GM12801 (cell line): ENCODE measurements around the gene RNF223.

ENCODE experiments used
- TF ChIP-seq, protein P1 (sequence below): IDR thresholded peaks from one replicate; pipeline ENCODE4 v1.5.1; 2011; ENCODE audit warnings: control low read depth; ENCODE audit not compliant: insufficient read length; ENCODE audit errors: extremely low read depth

The RNF223 gene

GRCh38 chr1:1119272-1119890 is 45.3 kb upstream of the RNF223 start:
- TF ChIP-seq, protein P1, sequence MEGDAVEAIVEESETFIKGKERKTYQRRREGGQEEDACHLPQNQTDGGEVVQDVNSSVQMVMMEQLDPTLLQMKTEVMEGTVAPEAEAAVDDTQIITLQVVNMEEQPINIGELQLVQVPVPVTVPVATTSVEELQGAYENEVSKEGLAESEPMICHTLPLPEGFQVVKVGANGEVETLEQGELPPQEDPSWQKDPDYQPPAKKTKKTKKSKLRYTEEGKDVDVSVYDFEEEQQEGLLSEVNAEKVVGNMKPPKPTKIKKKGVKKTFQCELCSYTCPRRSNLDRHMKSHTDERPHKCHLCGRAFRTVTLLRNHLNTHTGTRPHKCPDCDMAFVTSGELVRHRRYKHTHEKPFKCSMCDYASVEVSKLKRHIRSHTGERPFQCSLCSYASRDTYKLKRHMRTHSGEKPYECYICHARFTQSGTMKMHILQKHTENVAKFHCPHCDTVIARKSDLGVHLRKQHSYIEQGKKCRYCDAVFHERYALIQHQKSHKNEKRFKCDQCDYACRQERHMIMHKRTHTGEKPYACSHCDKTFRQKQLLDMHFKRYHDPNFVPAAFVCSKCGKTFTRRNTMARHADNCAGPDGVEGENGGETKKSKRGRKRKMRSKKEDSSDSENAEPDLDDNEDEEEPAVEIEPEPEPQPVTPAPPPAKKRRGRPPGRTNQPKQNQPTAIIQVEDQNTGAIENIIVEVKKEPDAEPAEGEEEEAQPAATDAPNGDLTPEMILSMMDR: no peak

GRCh38 chr1:1118876-1119220 is 44.7 kb upstream of the RNF223 start:
- TF ChIP-seq, protein P1: no peak

- TF ChIP-seq, protein P1: no peak
Observed at GRCh38 chr1:1118011-1118875, 44.1 kb upstream of the RNF223 start.

GRCh38 chr1:1117469-1117831 is 43.3 kb upstream of the RNF223 start:
- TF ChIP-seq, protein P1: no peak

DNA sequence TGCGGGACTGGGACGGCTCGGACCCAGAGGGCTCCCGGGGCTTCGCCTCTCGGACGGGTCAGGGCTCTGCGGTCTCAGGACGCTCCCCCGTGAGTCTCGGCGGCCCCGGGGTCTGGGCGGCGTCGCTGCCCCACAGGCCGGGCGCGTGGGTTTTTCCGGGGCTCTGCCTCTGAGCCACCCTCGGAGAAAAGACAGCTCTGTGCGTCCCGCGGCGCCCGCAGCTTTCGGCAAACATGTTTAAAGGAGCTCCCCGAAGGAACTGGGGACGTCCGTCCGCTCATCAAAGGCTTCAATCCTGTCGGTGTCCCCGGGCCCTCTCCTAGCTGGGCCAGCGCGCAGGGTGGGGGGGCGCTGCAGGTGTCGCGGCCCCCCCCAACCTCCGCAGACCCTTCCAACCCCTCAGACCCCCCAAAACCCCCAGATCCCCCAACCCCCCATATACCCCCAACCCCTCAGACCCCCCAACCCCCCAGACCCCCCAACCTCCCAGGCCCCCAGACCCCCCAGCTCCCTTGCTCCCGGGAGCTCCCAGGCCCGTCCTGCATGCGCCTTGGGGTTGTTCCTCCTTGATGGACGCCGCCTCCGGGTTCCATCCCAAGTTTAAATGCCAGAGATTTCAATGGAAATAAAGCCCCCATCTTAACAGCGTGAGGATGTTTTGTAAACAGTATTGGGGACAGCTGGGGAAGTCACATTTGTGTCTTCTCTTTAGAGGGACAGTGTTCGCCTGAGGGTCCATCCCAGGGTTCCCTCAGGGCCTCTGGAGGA is 42.8 kb upstream of the RNF223 start:
- TF ChIP-seq, protein P1: no peak

DNA sequence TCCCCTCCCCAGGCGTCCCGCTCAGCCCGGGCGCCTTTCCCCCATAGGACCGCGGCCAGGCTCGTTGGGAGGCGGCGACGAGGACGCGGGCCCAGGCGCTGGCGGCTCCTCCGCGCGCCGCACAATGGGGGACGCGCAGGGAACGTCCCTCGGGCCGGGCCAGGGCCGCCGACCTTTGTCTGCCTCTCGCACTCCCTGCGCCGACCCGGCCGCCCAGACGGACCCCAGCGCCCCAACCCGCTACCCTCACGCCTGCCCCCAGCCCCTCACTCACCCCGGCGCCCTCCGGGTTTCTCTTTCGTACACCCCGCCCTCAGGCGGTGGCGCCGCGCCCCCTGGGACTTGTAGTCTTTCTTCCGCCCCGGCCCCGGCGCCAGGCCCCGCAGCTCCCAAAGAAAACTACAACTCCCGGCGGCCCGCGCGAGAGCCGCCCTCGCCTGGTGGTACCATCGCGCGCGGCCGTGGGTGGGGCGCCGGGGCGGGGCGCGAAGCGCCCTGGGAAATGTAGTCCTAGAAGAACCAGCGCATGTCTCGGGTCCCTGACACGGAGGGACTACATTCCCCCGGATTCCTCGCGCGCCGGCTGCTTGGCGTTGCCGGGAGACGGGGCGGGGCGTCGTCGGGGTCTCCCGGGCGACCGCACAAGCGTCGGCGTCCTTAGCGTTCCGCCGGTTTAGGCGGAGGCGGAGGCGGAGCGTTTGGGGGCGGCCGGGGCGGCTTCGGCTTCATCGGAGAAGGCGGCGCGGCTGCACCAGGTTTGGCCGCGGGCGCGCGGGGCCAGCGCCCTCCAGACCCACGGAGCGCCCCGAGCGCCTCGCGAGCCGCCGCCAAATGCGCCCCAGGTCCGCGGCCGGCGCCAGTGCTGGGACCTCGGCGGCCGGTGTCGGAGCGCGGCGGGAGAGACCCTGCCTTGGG is 41.9 kb upstream of the RNF223 start, which contains the start of gene C1orf159:
C1orf159 (minus strand) TSS at position 304 of the 915 bp plus-strand sequence. CDS start 24,546 bp downstream, outside the sequence.
- TF ChIP-seq, protein P1: no peak
